Psoas muscle (tissue), 8 donors: ENCODE results near the gene PHLDA3. TPM values are rescaled to one million over a fixed set of nuclear protein-coding genes. Genes with fewer than 3 reads are reported as not detected.

ENCODE experiments used
- ATAC-seq, 4 donors: fragments of 200-7000 bp; cut with Tn5 transposase; one replicate each; pipeline ENCODE4 v1.9.1; 2020; ENCODE audit warnings: moderate library complexity in 3 of 4, mild to moderate bottlenecking in 2 of 4
- DNase-seq, 2 donors: peaks; one replicate each; pipeline ENCODE4 v3.0.0-alpha.2; 2020
- H3K27ac ChIP-seq: fragments of 200-600 bp; one replicate; pipeline ENCODE4 v1.8.0; 2022
- H3K27me3 ChIP-seq, 3 donors: fragments of 200-600 bp in 1 of 3; one replicate each; pipeline versions ENCODE4 v1.6.1 to v1.8.0; 2013 to 2022; ENCODE audit warnings: low read length in 2 of 3, mild to moderate bottlenecking in 2 of 3, moderate library complexity in 1 of 3; ENCODE audit not compliant: insufficient read depth in 3 of 3
- H3K36me3 ChIP-seq, 2 donors: fragments of 200-600 bp in 1 of 2; one replicate each; pipeline versions ENCODE4 v1.6.1 to v1.8.0; 2013 to 2022; ENCODE audit warnings: low read depth in 1 of 2, mild to moderate bottlenecking in 1 of 2, moderate library complexity in 1 of 2; ENCODE audit not compliant: insufficient read depth in 1 of 2
- H3K4me1 ChIP-seq: fragments of 200-600 bp; one replicate; pipeline ENCODE4 v1.8.0; 2022
- H3K4me3 ChIP-seq: fragments of 200-600 bp; one replicate; pipeline ENCODE4 v1.8.0; 2022; ENCODE audit warnings: mild to moderate bottlenecking
- H3K9me3 ChIP-seq: fragments of 200-600 bp; one replicate; pipeline ENCODE4 v1.8.0; 2022
- WGBS, 3 donors: extraction: QIAGEN DNeasy Blood & Tissue Kit; methylation state at CpG; one replicate each; pipeline versions ENCODE4 v1.1.6 to v1.1.7; 2013; 5-methylcytosine and 5-hydroxymethylcytosine counted together
- intact Hi-C, 2 donors: fragments of 100-400 bp; cut with DNase I; formaldehyde crosslinking; loops; one replicate each; pipeline versions ENCODE4 v1.11.0 to v1.14.2; 2022
- polyA plus RNA-seq, 3 donors: library from polyadenylated mRNA; stranded (reverse); fragments of 200-250 nt; gene quantifications; one replicate each; pipeline ENCODE4 v1.2.3, GENCODE V29; 2013
- total RNA-seq, 4 donors: library from RNA; stranded (reverse); fragmentation: NEBNext Ultra II Directional in 2 of 4; extraction: Animal tissue kit (Norgen Biotek cat#: 25700) in 2 of 4; gene quantifications; one replicate each; pipeline versions ENCODE4 v1.2.1 to v1.2.4, GENCODE V29; 2021 to 2023
- TF ChIP-seq, protein P1 (sequence below): fragments of 200-600 bp; IDR thresholded peaks from one replicate; pipeline ENCODE4 v1.8.0; 2022; ENCODE audit warnings: antibody characterized with exemption
- donor health status: healthy with polysubstance abuse.
- donor health status: DM: no; HTN: no; CAD: no; lungs with moderate emphysema.
- donor health status: Bipolar disorder and iron deficiency.
- donor health status: healthy.
- donor health status: DM: yes; HTN: yes; CAD: no.
- donor health status: DM: no; HTN: no; CAD: no.
- donor health status: DM: no; HTN: no; CAD: no.
- donor health status: DM: yes; HTN: yes; CAD: no.

Gene PHLDA3
- total and polyA plus RNA-seq, 7 donors, result 41.8 to 116 (median 62.4) TPM

DNA sequence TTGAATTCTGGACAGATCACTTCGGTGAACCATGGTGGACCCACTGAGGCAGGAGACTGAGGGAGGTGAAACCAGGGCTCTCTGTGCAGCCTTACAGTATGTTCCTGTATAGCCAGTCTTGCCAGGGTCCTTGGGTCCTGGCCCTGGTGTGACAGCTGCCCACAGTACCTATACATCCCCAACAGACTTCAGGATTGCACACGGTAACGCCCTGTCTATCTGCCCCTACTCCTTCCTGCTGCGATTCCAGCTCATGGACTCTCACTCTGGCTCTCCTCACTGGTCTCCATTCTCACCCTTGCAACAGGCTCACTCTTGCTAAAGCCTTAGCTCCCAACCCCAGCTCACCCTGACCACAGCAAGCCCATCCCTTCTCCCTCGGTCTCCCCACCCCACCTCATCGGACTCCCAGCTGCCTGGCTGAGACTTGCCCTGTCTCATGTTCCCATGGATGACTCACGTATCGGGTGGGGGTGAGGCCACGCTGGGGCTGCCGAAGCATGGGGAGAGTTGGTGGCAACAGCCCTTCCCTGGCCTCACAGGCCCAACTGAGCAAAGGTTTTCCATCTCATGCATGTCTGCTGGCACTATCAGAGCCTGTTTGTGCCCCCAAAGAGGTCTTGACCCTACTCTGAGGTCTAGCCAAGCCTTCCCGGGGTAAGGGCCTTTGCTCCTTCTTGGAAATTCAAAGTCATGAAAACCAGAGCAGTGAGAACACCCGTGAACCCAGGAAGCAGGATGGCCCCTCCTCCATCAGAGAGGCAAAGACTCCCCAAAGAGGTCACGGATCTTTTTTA lies 7.1 kb downstream of the PHLDA3 start:
- Histone ChIP-seq H3K36me3 (peaks cover 0 to 22% of the 10 kb centered on the region in 2 donors), H3K4me3 (no peak overlapping the region), H3K4me1 (peaks cover 78% of the 10 kb centered on the region), H3K9me3 (no peaks in the 10 kb centered on the region), H3K27ac (peak overlapping the region; percentile 98), H3K27me3 (no peaks in the 10 kb centered on the region)
- intact Hi-C loops, result no loop called here
- WGBS, 3 donors, result 35 to 42% (median 40%) methylated on average over 13 of the region's 13 CpGs
- DNase-seq (peak; percentile 93 to 96), ATAC-seq (peak; percentile 85 to 88 (median 86))
- TF ChIP-seq, protein P1, sequence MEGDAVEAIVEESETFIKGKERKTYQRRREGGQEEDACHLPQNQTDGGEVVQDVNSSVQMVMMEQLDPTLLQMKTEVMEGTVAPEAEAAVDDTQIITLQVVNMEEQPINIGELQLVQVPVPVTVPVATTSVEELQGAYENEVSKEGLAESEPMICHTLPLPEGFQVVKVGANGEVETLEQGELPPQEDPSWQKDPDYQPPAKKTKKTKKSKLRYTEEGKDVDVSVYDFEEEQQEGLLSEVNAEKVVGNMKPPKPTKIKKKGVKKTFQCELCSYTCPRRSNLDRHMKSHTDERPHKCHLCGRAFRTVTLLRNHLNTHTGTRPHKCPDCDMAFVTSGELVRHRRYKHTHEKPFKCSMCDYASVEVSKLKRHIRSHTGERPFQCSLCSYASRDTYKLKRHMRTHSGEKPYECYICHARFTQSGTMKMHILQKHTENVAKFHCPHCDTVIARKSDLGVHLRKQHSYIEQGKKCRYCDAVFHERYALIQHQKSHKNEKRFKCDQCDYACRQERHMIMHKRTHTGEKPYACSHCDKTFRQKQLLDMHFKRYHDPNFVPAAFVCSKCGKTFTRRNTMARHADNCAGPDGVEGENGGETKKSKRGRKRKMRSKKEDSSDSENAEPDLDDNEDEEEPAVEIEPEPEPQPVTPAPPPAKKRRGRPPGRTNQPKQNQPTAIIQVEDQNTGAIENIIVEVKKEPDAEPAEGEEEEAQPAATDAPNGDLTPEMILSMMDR, result no peak

DNA sequence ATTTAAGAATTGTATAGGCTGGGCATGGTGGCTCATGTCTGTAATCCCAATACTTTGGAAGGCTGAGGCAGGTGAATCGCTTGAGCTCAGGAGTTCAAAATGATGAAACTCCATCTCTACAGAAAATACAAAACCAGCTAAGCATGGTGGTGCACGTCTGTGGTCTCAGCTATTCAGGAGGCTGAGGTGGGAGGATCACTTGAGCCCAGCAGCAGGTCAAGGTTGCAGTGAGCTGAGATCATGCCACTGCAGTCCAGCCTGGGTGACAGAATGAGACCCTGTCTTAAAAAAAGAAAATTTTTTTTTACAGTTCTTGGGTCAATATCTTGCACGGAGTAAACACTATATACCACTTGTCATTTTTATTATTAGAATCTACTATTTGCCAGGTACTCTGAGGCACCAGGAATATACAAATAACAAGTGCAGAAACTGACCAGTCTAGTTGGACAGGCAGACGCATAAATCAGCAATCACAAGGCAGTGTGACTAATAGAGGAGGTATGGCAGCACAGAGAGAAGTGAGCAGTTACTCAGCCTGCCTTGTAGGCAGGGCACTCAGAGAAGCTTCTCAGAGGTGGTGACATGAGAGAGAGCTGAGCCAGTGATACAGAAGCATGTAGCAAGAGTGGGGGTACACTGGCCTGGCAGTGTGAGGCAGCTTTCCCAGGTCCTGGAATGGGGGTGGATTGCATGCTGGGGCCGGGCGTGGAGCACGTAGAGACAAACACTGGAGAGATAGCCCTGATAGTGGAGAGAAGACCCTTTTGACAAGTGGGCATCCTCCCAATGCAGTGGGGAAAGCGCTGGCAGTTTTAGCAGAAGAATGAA lies 8.0 kb downstream of the PHLDA3 start:
- peak overlapping the region; percentile 98 for H3K27ac ChIP-seq
- no peak overlapping the region for H3K4me3 ChIP-seq
- H3K27me3 ChIP-seq, result no peaks in the 10 kb centered on the region
- H3K36me3 ChIP-seq, result peaks cover 0 to 19% of the 10 kb centered on the region in 2 donors
- WGBS, 3 donors, result 51 to 67% (median 60%) methylated on average over 8 of the region's 8 CpGs
- DNase-seq, result peak; percentile 60 to 75
- H3K9me3 ChIP-seq, result no peaks in the 10 kb centered on the region
- H3K4me1 ChIP-seq, result peaks cover 80% of the 10 kb centered on the region
- TF ChIP-seq, protein P1, result no peak
- peak; percentile 76 to 83 (median 80) for ATAC-seq
- intact Hi-C loops, result no loop called here

DNA sequence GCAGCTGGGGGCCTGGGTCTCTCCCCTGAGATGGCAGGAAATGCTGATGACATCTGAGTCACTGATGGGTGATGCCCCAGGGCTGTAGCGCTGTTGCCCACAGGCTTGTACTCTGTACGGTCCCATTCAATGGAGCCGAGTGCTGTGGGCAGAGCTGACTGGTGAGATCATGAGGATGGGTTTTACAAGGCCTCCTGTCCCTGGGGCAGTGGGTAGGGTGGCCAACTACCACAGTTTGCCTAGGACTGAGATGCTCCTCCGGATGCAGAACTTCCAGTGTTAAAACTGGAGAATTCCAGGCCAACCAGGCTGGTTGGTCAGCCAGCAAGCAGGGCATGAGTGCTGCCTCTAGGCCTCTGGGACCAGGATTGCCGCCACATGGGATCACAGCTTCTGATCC lies 9.2 kb downstream of the PHLDA3 start:
- peaks cover 0 to 7% of the 10 kb centered on the region in 2 donors for H3K36me3 ChIP-seq
- TF ChIP-seq, protein P1, result no peak
- H3K27ac ChIP-seq, result peak overlapping the region; percentile 98
- DNase-seq, result no peak
- no peak overlapping the region for H3K4me3 ChIP-seq
- WGBS, 3 donors, result 89 to 96% (median 90%) methylated on average over 5 of the region's 5 CpGs
- peaks cover 78% of the 10 kb centered on the region for H3K4me1 ChIP-seq
- H3K27me3 ChIP-seq, result no peaks in the 10 kb centered on the region
- ATAC-seq, result no peak
- intact Hi-C loops, result no loop called here
- no peaks in the 10 kb centered on the region for H3K9me3 ChIP-seq

DNA sequence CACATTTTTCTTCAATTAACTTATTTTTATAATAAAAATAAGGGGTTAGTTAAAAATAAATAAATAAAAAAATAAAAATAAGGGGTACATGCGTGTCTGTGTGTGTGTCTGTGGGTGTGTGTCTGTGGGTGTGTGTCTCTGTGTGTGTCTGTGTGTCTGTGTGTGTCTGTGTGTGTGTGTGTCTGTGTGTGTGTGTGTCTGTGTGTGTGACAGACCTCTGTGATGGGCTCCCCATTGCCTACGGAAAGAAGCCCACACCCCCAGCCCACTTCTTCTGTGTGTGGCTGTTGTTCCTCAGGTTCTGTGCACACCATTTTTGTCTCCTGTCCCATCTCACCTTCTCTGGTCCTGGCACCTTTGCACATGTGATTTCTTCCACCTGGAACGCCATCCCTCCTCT lies 9.9 kb downstream of the PHLDA3 start:
- H3K4me1 ChIP-seq, result peaks cover 71% of the 10 kb centered on the region
- H3K27me3 ChIP-seq, result no peaks in the 10 kb centered on the region

More for the DNA sequence above, 9.9 kb downstream of the PHLDA3 start:
- TF ChIP-seq, protein P1, result no peak
- intact Hi-C loops, result no loop called here
- Histone ChIP-seq H3K9me3 (no peaks in the 10 kb centered on the region), H3K4me3 (no peak overlapping the region), H3K36me3 (no peaks in the 10 kb centered on the region), H3K27ac (peak overlapping the region; percentile 98)
- ATAC-seq (no peak), DNase-seq (no peak)
- 93 to 100% (median 94%) methylated on average over 3 of the region's 3 CpGs for WGBS, 3 donors
